Lower leg skin (tissue), 4 donors: ENCODE results near the gene KIZ. TPM values are rescaled to one million over a fixed set of nuclear protein-coding genes. Genes with fewer than 3 reads are reported as not detected.

Experiments used
- DNase-seq, 2 donors: peaks; one replicate each; pipeline ENCODE4 v3.0.0-alpha.2; 2019; ENCODE audit warnings: low spot score in 2 of 2
- H3K4me3 ChIP-seq: fragments of 200-600 bp; sonication (generic); 2 replicates; pipeline ENCODE4 v1.5.1; 2017; ENCODE audit warnings: mild to moderate bottlenecking, low read depth; ENCODE audit not compliant: poor library complexity, severe bottlenecking
- POLR2A ChIP-seq, 2 donors: fragments of 450-650 bp; IDR thresholded peaks; one replicate each; pipeline ENCODE4 v1.6.1; 2016 to 2017; ENCODE audit warnings: antibody characterized with exemption in 2 of 2, mild to moderate bottlenecking in 1 of 2, moderate library complexity in 1 of 2
- WGBS, 2 donors: methylation state at CpG; one replicate each; pipeline ENCODE4 v1.1.5; 2018; 5-methylcytosine and 5-hydroxymethylcytosine counted together
- intact Hi-C: fragments of 100-400 bp; cut with DNase I; formaldehyde crosslinking; loops from one replicate; pipeline ENCODE4 v1.15.0; 2023; ENCODE audit warnings: low total_unique reads
- total RNA-seq, 4 donors: library from RNA; depleted of rRNA; stranded (reverse); fragments of >200 nt; gene quantifications; one replicate each; pipeline ENCODE4 v1.1.0, GENCODE V29; 2016
- TF ChIP-seq, protein P1 (sequence below), 3 donors: fragments of 450-650 bp; IDR thresholded peaks; one replicate each; pipeline ENCODE4 v1.5.1; 2016; ENCODE audit warnings: antibody characterized with exemption in 3 of 3, mild to moderate bottlenecking in 3 of 3, moderate library complexity in 2 of 3

Gene KIZ
- total RNA-seq, 4 donors from 2014 or later = 17.8 to 25.0 (median 23.0) TPM

DNA sequence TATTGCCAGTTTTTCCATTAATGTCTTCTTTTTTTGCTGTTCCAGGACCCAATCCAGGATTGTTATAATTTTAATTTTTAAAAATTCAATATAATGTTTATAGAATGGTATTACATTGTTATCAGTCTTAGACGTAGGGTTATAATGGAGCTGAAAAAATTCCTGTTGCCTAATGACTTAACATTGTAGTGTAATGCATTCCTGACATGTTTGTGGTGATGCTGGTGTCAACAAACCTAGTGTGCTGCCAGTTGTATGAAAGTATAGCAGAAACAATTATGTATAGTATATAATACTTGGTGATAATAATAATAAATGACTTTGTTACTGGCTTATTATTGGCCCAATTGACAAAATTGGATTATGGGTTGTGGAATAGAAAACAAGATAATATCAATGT is 30.4 kb downstream of the KIZ start:
- WGBS, 2 donors = 58 to 80% methylated on average over 1 of the region's 1 CpG
- no peak for TF ChIP-seq POLR2A (IDR thresholded peaks at IDR 0.05)
- TF ChIP-seq, protein P1, sequence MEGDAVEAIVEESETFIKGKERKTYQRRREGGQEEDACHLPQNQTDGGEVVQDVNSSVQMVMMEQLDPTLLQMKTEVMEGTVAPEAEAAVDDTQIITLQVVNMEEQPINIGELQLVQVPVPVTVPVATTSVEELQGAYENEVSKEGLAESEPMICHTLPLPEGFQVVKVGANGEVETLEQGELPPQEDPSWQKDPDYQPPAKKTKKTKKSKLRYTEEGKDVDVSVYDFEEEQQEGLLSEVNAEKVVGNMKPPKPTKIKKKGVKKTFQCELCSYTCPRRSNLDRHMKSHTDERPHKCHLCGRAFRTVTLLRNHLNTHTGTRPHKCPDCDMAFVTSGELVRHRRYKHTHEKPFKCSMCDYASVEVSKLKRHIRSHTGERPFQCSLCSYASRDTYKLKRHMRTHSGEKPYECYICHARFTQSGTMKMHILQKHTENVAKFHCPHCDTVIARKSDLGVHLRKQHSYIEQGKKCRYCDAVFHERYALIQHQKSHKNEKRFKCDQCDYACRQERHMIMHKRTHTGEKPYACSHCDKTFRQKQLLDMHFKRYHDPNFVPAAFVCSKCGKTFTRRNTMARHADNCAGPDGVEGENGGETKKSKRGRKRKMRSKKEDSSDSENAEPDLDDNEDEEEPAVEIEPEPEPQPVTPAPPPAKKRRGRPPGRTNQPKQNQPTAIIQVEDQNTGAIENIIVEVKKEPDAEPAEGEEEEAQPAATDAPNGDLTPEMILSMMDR (IDR thresholded peaks at IDR 0.05) = no peak
- no peak for DNase-seq
- intact Hi-C loops = no loop called here
- no peak overlapping the region for H3K4me3 ChIP-seq

DNA sequence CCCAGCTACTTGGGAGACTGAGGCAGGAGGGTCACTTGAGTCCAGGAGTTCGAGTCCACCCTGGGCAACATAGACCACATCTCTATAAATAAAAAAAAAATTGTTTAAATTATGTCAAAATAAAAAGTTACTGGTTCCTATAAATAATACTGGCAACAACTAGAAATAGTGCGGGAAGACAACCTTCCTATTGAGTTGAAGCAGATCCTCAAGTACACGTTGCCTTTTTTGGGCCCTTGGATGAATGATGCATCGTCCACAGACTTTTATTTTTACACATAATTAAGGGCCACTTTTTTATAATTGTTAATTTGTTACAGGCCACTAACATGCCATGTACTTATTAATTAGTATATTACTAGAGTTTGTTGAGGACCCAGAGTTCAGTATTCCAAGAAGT is 31.1 kb downstream of the KIZ start:
- intact Hi-C loops = no loop called here
- TF ChIP-seq, protein P1 (IDR thresholded peaks at IDR 0.05) = no peak
- no peak for TF ChIP-seq POLR2A (IDR thresholded peaks at IDR 0.05)
- no peak overlapping the region for H3K4me3 ChIP-seq
- WGBS, 2 donors = 94 to 97% methylated on average over 4 of the region's 4 CpGs
- no peak for DNase-seq

DNA sequence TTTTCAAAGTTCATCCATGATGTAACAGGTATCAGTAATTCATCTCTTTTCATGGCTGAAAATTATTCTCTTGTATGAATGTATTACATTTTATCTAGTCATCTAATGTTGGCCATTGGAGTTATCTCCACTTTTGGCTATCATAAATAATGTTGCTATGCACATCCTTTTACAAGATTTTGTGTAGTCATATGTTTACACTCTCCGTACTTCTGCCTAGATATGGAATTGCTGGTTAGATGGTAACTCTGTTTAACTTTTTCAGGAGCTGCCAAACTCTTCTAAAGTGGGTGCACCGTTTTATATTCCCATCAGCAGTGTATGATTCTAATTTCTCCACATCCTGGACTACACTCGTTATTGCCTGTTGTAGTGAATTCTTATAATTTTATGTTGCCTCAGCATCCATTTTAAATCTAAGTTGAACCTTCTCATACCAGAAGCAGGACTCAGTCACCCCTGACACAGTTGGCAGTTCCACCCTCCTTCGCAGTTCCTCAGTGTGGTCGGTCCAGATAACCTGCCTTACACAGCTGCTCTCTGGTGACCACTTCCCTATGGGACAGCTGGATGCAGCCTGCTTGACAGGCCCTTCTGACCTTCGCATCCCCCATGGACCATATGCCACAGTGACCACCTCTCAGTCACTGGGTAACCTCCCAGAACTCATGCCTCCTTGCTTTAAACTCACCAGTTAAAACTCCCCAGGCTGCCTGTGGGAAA is 33.9 kb downstream of the KIZ start:
- WGBS, 2 donors = 92 to 93% methylated on average over 6 of the region's 6 CpGs
- DNase-seq = no peak
- no peak overlapping the region for H3K4me3 ChIP-seq
- intact Hi-C loops = no loop called here
- TF ChIP-seq POLR2A (IDR thresholded peaks at IDR 0.05) = no peak
- TF ChIP-seq, protein P1 (IDR thresholded peaks at IDR 0.05) = no peak

DNA sequence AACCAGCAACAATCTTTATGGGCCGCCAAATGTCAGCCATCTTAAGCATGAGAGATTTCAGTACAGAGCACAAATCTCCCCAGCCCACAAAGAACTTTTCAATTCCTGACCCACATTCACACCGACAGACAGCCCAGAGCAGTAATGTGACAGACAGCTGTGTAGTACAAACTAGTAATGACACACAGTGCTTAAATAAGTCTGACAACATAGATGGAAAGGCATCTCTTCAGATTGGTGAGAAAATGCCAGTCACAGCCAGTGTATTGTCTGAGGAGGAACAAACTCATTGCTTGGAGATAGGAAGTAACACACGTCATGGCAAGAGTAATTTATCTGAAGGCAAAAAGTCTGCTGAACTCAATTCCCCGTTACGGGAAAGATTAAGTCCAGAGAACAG is 36.0 kb downstream of the KIZ start:
- DNase-seq = no peak
- WGBS, 2 donors = 89 to 93% methylated on average over 5 of the region's 5 CpGs
- TF ChIP-seq, protein P1 (IDR thresholded peaks at IDR 0.05) = no peak
- no peak for TF ChIP-seq POLR2A (IDR thresholded peaks at IDR 0.05)
- no peak overlapping the region for H3K4me3 ChIP-seq
- intact Hi-C loops = no loop called here

DNA sequence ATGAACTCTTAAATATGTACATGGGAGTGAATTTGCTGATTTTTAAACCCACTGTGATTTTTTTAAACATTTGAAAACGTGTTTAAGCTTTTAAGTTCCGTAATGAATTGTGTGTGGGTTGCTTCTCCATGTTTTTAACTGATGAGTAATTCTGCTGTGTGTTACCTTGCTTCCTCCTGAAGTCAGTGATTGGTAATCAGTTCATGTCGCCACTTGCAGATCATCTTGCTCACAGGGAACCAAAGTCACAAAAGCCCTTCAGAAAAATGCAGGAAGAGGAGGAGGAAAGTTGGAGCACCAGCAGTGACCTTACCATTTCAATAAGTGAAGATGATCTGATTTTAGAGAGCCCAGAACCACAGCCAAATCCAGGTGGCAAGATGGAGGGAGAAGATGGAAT is 36.7 kb downstream of the KIZ start:
- no peak overlapping the region for H3K4me3 ChIP-seq
- DNase-seq = no peak
- WGBS, 2 donors = 58 to 67% methylated on average over 3 of the region's 3 CpGs
- no peak for TF ChIP-seq POLR2A (IDR thresholded peaks at IDR 0.05)
- TF ChIP-seq, protein P1 (IDR thresholded peaks at IDR 0.05) = no peak
- intact Hi-C loops = no loop called here

DNA sequence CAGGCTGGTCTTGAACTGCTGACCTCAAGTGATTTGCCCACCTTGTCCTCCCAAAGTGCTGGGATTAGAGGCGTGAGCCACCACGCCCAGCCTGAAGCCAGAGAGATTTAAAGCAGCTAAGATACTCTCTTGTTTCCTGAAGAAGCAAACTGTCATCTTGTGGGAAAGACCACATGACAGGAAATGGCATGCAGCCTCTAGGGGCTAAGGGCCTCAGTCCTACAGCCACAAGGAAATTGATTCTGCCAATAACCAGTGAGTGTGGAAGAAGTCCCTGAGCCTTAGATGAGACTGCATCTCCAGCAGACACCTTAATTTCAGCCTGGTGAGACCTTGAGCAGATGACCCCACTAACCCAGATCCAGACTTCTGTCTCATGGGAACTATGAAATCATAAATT is 40.9 kb downstream of the KIZ start:
- intact Hi-C loops = no loop called here

More for the DNA sequence above, 40.9 kb downstream of the KIZ start:
- DNase-seq = no peak
- H3K4me3 ChIP-seq = no peak overlapping the region
- TF ChIP-seq POLR2A (IDR thresholded peaks at IDR 0.05) = no peak
- TF ChIP-seq, protein P1 (IDR thresholded peaks at IDR 0.05) = no peak
- WGBS, 2 donors = 83 to 95% methylated on average over 2 of the region's 2 CpGs
